NCI-H2196 (cell line): ENCODE measurements around the gene MRPS5.
"Not testable (repeated sequence)": the region's sequence is repeated elsewhere in the genome, so short reads cannot be mapped to it uniquely, and the experiment has no call there.

Source experiments
- DNase-seq: peaks from one replicate; lab custom pipeline; 2025; ENCODE audit not compliant: unreplicated experiment; lab: John Stamatoyannopoulos, UW

MRPS5 gene

GRCh38 chr2:95048825-95049682, 72.6 kb downstream of the MRPS5 start:
- DNase-seq: no peak

DNA sequence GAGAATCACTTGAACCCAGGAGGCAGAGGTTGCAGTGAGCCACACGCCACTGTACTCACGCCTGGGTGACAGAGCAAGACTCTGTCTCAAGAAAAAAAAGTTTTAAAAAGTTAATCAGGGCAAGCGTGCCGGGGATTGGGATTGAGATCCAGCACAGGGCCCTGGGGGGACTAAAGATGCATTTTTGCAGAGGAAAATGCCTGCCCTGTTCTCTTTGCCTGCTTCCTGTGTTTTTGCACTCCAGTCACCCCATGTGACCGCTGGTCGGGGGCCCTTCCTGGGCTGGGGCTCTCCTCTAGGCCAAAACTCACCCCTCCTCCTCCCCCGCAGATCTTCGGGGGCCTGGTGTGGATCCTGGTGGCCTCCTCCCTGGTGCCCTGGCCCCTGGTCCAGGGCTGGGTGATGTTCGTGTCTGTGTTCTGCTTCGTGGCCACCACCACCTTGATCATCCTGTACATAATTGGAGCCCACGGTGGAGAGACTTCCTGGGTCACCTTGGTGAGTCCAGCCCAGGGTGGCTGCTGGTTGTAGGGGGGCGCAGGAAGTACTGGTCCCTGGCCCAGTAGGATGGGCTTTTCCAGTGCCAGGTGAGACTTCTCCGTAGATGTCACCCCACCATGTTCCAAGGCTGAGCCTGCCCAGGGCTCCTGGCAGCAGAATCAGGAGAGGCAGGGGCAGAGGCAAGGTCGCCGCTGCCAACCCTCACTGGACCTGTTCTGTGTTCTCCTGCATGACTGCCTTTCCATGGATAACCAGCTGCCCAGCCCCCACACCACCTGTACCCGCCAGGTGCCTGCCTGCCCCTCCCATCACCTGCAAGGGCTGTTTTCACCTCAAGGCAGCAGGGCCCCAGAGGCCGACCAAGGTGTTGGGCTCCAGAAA, 73.7 kb downstream of the MRPS5 start:
- DNase-seq: no peak

- DNase-seq: no peak
These were observed 75.1 kb downstream of the MRPS5 start for GRCh38 chr2:95046371-95047112.

DNA sequence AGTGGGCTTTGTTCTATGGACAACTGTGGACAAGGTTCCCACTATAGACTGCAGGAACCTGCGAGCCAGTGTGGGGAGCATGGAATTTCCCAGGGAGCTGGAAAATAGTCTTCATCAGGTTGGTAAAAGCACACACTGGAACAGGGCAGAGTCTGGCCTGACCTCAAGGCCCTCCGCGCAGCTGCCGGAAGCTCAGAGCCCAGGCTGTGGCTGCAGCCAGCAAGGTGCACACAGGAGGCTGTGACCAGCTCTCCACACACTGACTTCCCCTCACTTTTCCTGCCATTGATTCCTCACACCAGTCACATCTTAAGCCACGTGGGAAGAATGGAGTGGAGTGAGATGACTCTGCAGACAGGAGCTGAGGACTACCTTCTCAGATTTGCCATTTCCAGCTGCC, 77.0 kb downstream of the MRPS5 start:
- DNase-seq: no peak

DNA sequence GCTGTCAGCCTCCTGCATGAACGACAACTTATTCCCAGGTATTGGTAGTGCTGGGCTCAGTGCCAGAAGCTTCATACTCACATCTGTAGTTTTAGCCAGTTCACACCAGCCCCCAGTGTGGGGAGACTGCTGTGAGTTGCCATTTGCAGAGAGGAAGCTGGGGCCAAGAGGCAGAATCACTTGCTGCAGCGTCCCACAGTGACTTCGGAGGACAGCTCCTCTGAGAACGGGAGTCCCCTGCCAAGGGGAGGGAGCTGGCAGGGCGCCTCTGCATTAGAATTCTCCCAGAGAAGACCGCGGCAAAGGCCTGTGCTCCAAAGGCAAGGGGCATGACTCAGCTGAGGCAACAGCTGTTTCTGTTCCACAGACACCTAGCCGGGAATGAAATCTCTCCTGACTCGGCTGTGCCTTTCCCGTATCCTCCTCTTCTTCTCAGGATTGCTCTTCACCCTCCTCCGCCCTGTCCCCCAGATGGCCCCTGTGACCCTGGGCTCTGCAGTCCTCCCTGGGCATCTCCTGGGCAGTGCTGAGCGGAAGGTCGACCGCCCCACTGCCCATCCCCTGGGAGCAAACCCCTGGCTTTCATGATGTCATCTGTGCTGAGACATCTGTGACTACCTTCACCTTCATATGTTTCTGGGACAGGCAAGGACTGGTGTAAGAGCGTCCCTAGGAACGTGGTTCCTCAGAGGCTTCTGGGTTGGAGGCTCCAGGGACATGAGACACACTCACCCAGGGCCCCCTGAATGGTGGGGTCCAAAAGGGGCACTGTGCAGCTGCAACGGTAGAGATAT, 78.1 kb downstream of the MRPS5 start:
- peak; percentile 53 for DNase-seq

GRCh38 chr2:95042472-95043271, 78.9 kb downstream of the MRPS5 start:
- no peak for DNase-seq

DNA sequence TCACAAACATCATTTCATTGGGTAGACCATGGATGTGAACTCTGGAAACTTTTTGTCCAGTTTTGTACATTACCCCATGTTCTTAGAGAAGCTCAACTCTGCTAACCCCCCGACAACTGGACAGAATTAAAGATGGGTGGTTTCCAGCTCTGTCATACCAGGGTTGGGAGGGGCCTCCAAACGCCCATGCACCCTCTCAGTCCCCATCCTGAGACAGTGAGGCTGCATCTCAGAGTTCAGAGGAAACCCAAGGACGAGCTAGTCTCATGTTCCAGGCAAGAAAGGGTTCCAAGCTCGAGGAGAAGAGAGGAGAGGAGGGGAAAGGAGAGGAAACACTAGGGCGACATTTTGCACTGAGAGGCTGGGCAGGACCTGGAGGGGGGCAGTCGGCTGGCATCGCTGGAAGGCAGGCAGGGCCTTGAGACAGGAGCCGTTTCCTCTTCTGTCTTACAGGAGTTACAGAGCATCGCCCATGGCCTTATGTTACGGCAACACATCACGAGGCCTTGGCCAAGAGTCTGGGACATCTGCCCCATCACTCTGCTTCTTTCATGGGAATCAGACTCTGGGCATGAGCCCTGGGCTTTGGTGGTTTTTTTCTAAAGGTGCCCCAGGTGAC, 79.7 kb downstream of the MRPS5 start:
- no peak for DNase-seq

GRCh38 chr2:95041060-95041823, 80.4 kb downstream of the MRPS5 start:
- DNase-seq: no peak

DNA sequence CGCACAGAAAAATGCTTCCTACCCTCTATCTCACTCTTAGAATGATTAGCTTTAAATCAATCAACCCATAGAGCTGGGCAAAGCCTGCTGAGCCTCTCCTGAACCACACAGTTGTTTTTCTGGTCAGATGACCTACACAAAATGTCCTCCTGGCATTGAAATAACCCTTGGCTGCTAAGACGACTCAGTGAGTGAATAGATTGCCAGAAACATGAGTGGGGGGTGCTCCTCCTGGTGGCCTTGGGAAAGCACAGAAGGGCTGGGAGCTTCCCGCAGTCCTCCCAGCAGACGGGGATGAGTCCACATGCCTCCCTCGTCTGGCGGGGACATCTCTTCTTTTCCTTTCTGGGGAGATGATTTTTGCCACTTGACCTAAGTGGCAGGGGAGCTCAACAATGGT, 81.2 kb downstream of the MRPS5 start:
- no peak for DNase-seq

DNA sequence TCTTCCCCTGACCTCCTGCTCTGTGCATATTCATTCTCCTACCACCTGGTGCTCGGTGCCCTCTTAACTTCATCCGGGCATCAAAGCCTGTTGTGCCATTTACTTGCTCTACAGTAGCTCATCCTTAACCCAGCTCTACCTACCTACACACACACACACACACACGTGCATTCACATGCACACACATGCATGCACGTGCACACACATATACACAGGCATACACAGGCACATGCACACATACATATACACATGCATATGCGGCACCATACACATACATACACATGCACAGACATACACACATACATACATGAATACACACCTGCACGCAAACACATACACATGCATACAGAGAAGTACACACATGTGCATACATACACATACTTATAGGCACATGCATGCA, 81.6 kb downstream of the MRPS5 start:
- no peak for DNase-seq

DNA sequence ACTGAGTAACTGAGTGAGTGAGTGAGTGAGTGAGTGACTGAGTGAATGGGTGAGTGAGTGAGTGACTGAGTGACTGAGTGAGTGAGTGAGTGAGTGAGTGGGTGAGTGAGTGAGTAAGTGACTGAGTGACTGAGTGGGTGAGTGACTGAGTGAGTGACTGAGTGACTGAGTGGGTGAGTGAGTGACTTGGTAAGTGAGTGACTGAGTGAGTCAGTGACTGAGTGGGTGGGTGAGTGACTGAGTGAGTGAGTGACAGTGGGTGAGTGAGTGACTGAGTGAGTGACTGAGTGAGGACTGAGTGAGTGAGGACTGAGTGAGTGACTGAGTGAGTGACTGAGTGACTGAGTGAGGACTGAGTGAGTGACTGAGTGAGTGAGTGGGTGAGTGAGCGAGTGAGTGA, 82.2 kb downstream of the MRPS5 start:
- DNase-seq: no peak

GRCh38 chr2:95038635-95039298, 82.8 kb downstream of the MRPS5 start:
- no peak for DNase-seq

DNA sequence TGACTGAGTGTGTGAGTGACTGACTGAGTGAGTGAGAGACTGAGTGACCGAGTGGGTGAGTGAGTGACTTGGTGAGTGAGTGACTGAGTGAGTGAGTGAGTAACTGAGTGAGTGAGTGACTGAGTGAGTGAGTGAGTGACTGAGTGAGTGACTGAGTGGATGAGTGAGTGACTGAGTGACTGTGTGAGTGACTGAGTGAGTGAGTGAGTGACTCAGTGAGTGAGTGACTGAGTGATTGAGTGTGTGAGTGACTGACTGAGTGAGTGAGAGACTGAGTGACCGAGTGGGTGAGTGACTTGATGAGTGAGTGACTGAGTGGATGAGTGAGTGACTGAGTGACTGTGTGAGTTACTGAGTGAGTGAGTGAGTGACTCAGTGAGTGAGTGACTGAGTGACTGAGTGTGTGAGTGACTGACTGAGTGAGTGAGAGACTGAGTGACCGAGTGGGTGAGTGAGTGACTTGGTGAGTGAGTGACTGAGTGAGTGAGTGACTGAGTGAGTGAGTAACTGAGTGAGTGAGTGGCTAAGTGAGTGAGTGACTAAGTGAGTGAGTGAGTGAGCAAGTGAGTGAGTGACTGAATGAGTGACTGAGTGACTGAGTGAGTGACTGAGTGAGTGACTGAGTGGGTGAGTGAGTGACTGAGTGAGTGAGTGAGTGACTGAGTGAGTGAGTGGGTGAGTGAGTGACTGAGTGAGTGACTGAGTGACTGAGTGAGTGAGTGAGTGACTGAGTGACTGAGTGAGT, 83.6 kb downstream of the MRPS5 start:
- not testable (repeated sequence) for DNase-seq

GRCh38 chr2:95037384-95037839, 84.2 kb downstream of the MRPS5 start:
- no peak for DNase-seq

- DNase-seq: no peak
These were observed 84.8 kb downstream of the MRPS5 start for GRCh38 chr2:95036596-95037383.
